ENCODE data around the gene HIGD1B.

Gene HIGD1B

GRCh38 chr17:44872131-44872768 is 24.6 kb downstream of the HIGD1B start:
- Histone ChIP-seq H3K9ac (ENCODE audit: low read depth, low read length, poor library complexity) (no peak overlapping the region), H2BK5ac (ENCODE audit: low read length) (no peak overlapping the region), H3K23ac (ENCODE audit: low read depth, low read length, poor library complexity) (no peak overlapping the region), H3K4ac (ENCODE audit: low read length) (no peak overlapping the region), H3K36me3 (replicated peaks in 1 of 2; ENCODE audit: control insufficient read depth in 2 of 2, insufficient read depth in 2 of 2, low read length in 2 of 2) (peaks cover 34 to 92% of the 10 kb centered on the region in 2 donors), H3K4me1 (ENCODE audit: control insufficient read depth in 2 of 2, insufficient read depth in 1 of 2, low read depth in 1 of 2, low read length in 2 of 2) (no peaks in the 10 kb centered on the region), H3K4me3 (ENCODE audit: low read length in 2 of 2) (no peak overlapping the region), H3K18ac (ENCODE audit: low read length) (no peak overlapping the region), H2AFZ (ENCODE audit: low read length) (no peak overlapping the region), H4K91ac (ENCODE audit: low read depth, low read length, poor library complexity) (no peak overlapping the region), H3K27me3 (ENCODE audit: control insufficient read depth in 3 of 3, insufficient read depth in 3 of 3, low read depth in 1 of 3, low read length in 3 of 3) (no peaks in the 10 kb centered on the region), H2AK5ac (ENCODE audit: low read depth, low read length) (no peak overlapping the region), H3K9me3 (replicated peaks in 1 of 2; ENCODE audit: control insufficient read depth in 2 of 2, insufficient read depth in 1 of 2, low read depth in 1 of 2, low read length in 2 of 2) (no peaks in the 10 kb centered on the region), H3K79me1 (ENCODE audit: low read depth, low read length) (no peaks in the 10 kb centered on the region), H3K27ac (replicated peaks; ENCODE audit: low read length) (no peak overlapping the region), H3K4me2 (ENCODE audit: insufficient read depth, low read length, poor library complexity, severe bottlenecking) (no peak overlapping the region), H2BK120ac (ENCODE audit: low read depth, low read length) (no peak overlapping the region), H2BK12ac (ENCODE audit: low read length) (no peak overlapping the region), H2BK15ac (ENCODE audit: low read length) (no peak overlapping the region), H3K14ac (ENCODE audit: low read length) (no peak overlapping the region), H4K8ac (ENCODE audit: low read depth, low read length) (no peak overlapping the region)
- no CpG with 5 or more reads among the region's 9 CpGs for WGBS, 2 donors (ENCODE audit: extremely low coverage in 2 of 2, insufficient read length in 2 of 2, insufficient replicate concordance in 1 of 2)
- no peak for DNase-seq (ENCODE audit: low spot score)

GRCh38 chr17:44875761-44876160 is 28.1 kb downstream of the HIGD1B start:
- WGBS, 2 donors (ENCODE audit: extremely low coverage in 2 of 2, insufficient read length in 2 of 2, insufficient replicate concordance in 1 of 2), result no CpG with 5 or more reads among the region's 6 CpGs
- no peak overlapping the region for H2AK5ac ChIP-seq (ENCODE audit: low read depth, low read length)

GRCh38 chr17:44877121-44877520 is 29.4 kb downstream of the HIGD1B start:
- no peaks in the 10 kb centered on the region for H3K4me1 ChIP-seq (ENCODE audit: control insufficient read depth in 2 of 2, insufficient read depth in 1 of 2, low read depth in 1 of 2, low read length in 2 of 2)
- no peak overlapping the region for H2BK15ac ChIP-seq (ENCODE audit: low read length)
- no peaks in the 10 kb centered on the region for H3K9me3 ChIP-seq (replicated peaks in 1 of 2; ENCODE audit: control insufficient read depth in 2 of 2, insufficient read depth in 1 of 2, low read depth in 1 of 2, low read length in 2 of 2)
- H3K9ac ChIP-seq (ENCODE audit: low read depth, low read length, poor library complexity), result no peak overlapping the region
- H2BK120ac ChIP-seq (ENCODE audit: low read depth, low read length), result no peak overlapping the region
- no peak overlapping the region for H3K18ac ChIP-seq (ENCODE audit: low read length)
- H3K27ac ChIP-seq (replicated peaks; ENCODE audit: low read length), result no peak overlapping the region
- H2AK5ac ChIP-seq (ENCODE audit: low read depth, low read length), result no peak overlapping the region
- H2BK12ac ChIP-seq (ENCODE audit: low read length), result no peak overlapping the region
- no CpG with 5 or more reads among the region's 5 CpGs for WGBS, 2 donors (ENCODE audit: extremely low coverage in 2 of 2, insufficient read length in 2 of 2, insufficient replicate concordance in 1 of 2)
- H3K4me2 ChIP-seq (ENCODE audit: insufficient read depth, low read length, poor library complexity, severe bottlenecking), result no peak overlapping the region
- H3K4me3 ChIP-seq (ENCODE audit: low read length in 2 of 2), result no peak overlapping the region
- DNase-seq (ENCODE audit: low spot score), result no peak
- H3K14ac ChIP-seq (ENCODE audit: low read length), result no peak overlapping the region
- no peaks in the 10 kb centered on the region for H3K27me3 ChIP-seq (ENCODE audit: control insufficient read depth in 3 of 3, insufficient read depth in 3 of 3, low read depth in 1 of 3, low read length in 3 of 3)
- no peak overlapping the region for H2BK5ac ChIP-seq (ENCODE audit: low read length)
- H4K91ac ChIP-seq (ENCODE audit: low read depth, low read length, poor library complexity), result no peak overlapping the region
- no peak overlapping the region for H3K4ac ChIP-seq (ENCODE audit: low read length)
- H3K79me1 ChIP-seq (ENCODE audit: low read depth, low read length), result no peaks in the 10 kb centered on the region
- H3K36me3 ChIP-seq (replicated peaks in 1 of 2; ENCODE audit: control insufficient read depth in 2 of 2, insufficient read depth in 2 of 2, low read length in 2 of 2), result peaks cover 31 to 94% of the 10 kb centered on the region in 2 donors
- H4K8ac ChIP-seq (ENCODE audit: low read depth, low read length), result no peak overlapping the region
- H2AFZ ChIP-seq (ENCODE audit: low read length), result no peak overlapping the region
- no peak overlapping the region for H3K23ac ChIP-seq (ENCODE audit: low read depth, low read length, poor library complexity)

More at GRCh38 chr17:44875761-44876160, 28.1 kb downstream of the HIGD1B start:
- Histone ChIP-seq H3K36me3 (replicated peaks in 1 of 2; ENCODE audit: control insufficient read depth in 2 of 2, insufficient read depth in 2 of 2, low read length in 2 of 2) (peaks cover 29 to 93% of the 10 kb centered on the region in 2 donors), H4K91ac (ENCODE audit: low read depth, low read length, poor library complexity) (no peak overlapping the region), H3K18ac (ENCODE audit: low read length) (no peak overlapping the region), H3K9me3 (replicated peaks in 1 of 2; ENCODE audit: control insufficient read depth in 2 of 2, insufficient read depth in 1 of 2, low read depth in 1 of 2, low read length in 2 of 2) (no peaks in the 10 kb centered on the region), H3K14ac (ENCODE audit: low read length) (no peak overlapping the region), H2BK5ac (ENCODE audit: low read length) (no peak overlapping the region), H3K79me1 (ENCODE audit: low read depth, low read length) (no peaks in the 10 kb centered on the region), H3K4me1 (ENCODE audit: control insufficient read depth in 2 of 2, insufficient read depth in 1 of 2, low read depth in 1 of 2, low read length in 2 of 2) (no peaks in the 10 kb centered on the region), H2BK15ac (ENCODE audit: low read length) (no peak overlapping the region), H2BK120ac (ENCODE audit: low read depth, low read length) (no peak overlapping the region), H3K4ac (ENCODE audit: low read length) (no peak overlapping the region), H2AFZ (ENCODE audit: low read length) (no peak overlapping the region), H3K9ac (ENCODE audit: low read depth, low read length, poor library complexity) (peak overlapping the region; percentile 50), H3K4me2 (ENCODE audit: insufficient read depth, low read length, poor library complexity, severe bottlenecking) (no peak overlapping the region), H3K23ac (ENCODE audit: low read depth, low read length, poor library complexity) (no peak overlapping the region), H2BK12ac (ENCODE audit: low read length) (no peak overlapping the region), H3K27ac (replicated peaks; ENCODE audit: low read length) (no peak overlapping the region), H3K27me3 (ENCODE audit: control insufficient read depth in 3 of 3, insufficient read depth in 3 of 3, low read depth in 1 of 3, low read length in 3 of 3) (no peaks in the 10 kb centered on the region), H4K8ac (ENCODE audit: low read depth, low read length) (no peak overlapping the region), H3K4me3 (ENCODE audit: low read length in 2 of 2) (no peak overlapping the region)
- DNase-seq (ENCODE audit: low spot score), result no peak

GRCh38 chr17:44878627-44879221 is 31.0 kb downstream of the HIGD1B start:
- H3K4me3 ChIP-seq (ENCODE audit: low read length in 2 of 2), result no peak overlapping the region
- no peak overlapping the region for H4K8ac ChIP-seq (ENCODE audit: low read depth, low read length)
- no peak overlapping the region for H2BK120ac ChIP-seq (ENCODE audit: low read depth, low read length)
- no peak overlapping the region for H3K23ac ChIP-seq (ENCODE audit: low read depth, low read length, poor library complexity)
- H2BK5ac ChIP-seq (ENCODE audit: low read length), result no peak overlapping the region
- no peaks in the 10 kb centered on the region for H3K27me3 ChIP-seq (ENCODE audit: control insufficient read depth in 3 of 3, insufficient read depth in 3 of 3, low read depth in 1 of 3, low read length in 3 of 3)
- no CpG with 5 or more reads among the region's 6 CpGs for WGBS, 2 donors (ENCODE audit: extremely low coverage in 2 of 2, insufficient read length in 2 of 2, insufficient replicate concordance in 1 of 2)
- H3K27ac ChIP-seq (replicated peaks; ENCODE audit: low read length), result no peak overlapping the region
- DNase-seq (ENCODE audit: low spot score), result no peak
- no peak overlapping the region for H2BK12ac ChIP-seq (ENCODE audit: low read length)
- H3K14ac ChIP-seq (ENCODE audit: low read length), result no peak overlapping the region
- H3K4me2 ChIP-seq (ENCODE audit: insufficient read depth, low read length, poor library complexity, severe bottlenecking), result no peak overlapping the region
- no peaks in the 10 kb centered on the region for H3K79me1 ChIP-seq (ENCODE audit: low read depth, low read length)
- H4K91ac ChIP-seq (ENCODE audit: low read depth, low read length, poor library complexity), result no peak overlapping the region
- H3K36me3 ChIP-seq (replicated peaks in 1 of 2; ENCODE audit: control insufficient read depth in 2 of 2, insufficient read depth in 2 of 2, low read length in 2 of 2), result peaks cover 33 to 96% of the 10 kb centered on the region in 2 donors
- no peaks in the 10 kb centered on the region for H3K4me1 ChIP-seq (ENCODE audit: control insufficient read depth in 2 of 2, insufficient read depth in 1 of 2, low read depth in 1 of 2, low read length in 2 of 2)
- no peak overlapping the region for H2AK5ac ChIP-seq (ENCODE audit: low read depth, low read length)
- no peak overlapping the region for H2AFZ ChIP-seq (ENCODE audit: low read length)
- H3K4ac ChIP-seq (ENCODE audit: low read length), result no peak overlapping the region
- no peak overlapping the region for H3K18ac ChIP-seq (ENCODE audit: low read length)
- H2BK15ac ChIP-seq (ENCODE audit: low read length), result no peak overlapping the region
- no peak overlapping the region for H3K9ac ChIP-seq (ENCODE audit: low read depth, low read length, poor library complexity)
- no peaks in the 10 kb centered on the region for H3K9me3 ChIP-seq (replicated peaks in 1 of 2; ENCODE audit: control insufficient read depth in 2 of 2, insufficient read depth in 1 of 2, low read depth in 1 of 2, low read length in 2 of 2)
